Measurements from ENCODE around the gene KIZ.

Gene KIZ

GRCh38 chr20:21291026-21291425, 165.1 kb downstream of the KIZ start:
- Mint-ChIP-seq H3K27me3 (ENCODE audit: low read depth, poor library complexity) (peaks cover 12% of the 10 kb centered on the region), H3K36me3 (ENCODE audit: low read depth) (no peaks in the 10 kb centered on the region), H3K4me1 (peaks cover 13% of the 10 kb centered on the region), H3K9me3 (no peaks in the 10 kb centered on the region), H3K4me3 (no peak overlapping the region), H3K27ac (no peak overlapping the region)
- TF ChIP-seq CTCF (IDR thresholded peaks at IDR 0.05), result no peak
- DNase-seq, result no peak

- no peak for TF ChIP-seq CTCF (IDR thresholded peaks at IDR 0.05)
- Mint-ChIP-seq H3K27ac (no peak overlapping the region), H3K4me3 (no peak overlapping the region), H3K36me3 (ENCODE audit: low read depth) (no peaks in the 10 kb centered on the region), H3K4me1 (no peaks in the 10 kb centered on the region), H3K9me3 (no peaks in the 10 kb centered on the region), H3K27me3 (ENCODE audit: low read depth, poor library complexity) (peaks cover 20% of the 10 kb centered on the region)
- DNase-seq, result no peak
Measured at GRCh38 chr20:21294755-21295154, 168.9 kb downstream of the KIZ start.

Measured in nephron progenitor cell (in vitro differentiated cells).